SU-DHL-6 (cell line): ENCODE data around the gene LCN10.
"Not testable (repeated sequence)": the region's sequence is repeated elsewhere in the genome, so short reads cannot be mapped to it uniquely, and the experiment has no call there.

ENCODE experiments used
- CTCF ChIP-seq: fragments of 200-600 bp; sonication (generic); IDR thresholded peaks from one replicate; pipeline ENCODE4 v1.5.1; 2017; ENCODE audit warnings: antibody characterized with exemption, mild to moderate bottlenecking, low read length, moderate library complexity; ENCODE audit not compliant: insufficient read depth, poor library complexity, severe bottlenecking
- EZH2phosphoT487 ChIP-seq: fragments of 200-600 bp; sonication (generic), shearing (Covaris generic); conservative IDR thresholded peaks from 2 replicates; pipeline ENCODE4 v1.6.1; 2018; ENCODE audit warnings: mild to moderate bottlenecking, antibody characterized with exemption, low read length, moderate library complexity, mixed read lengths

- TF ChIP-seq CTCF, EZH2phosphoT487: not testable (repeated sequence)
Observed at GRCh38 chr9:136788644-136789522, 46.1 kb upstream of the LCN10 start.
